Endometrial microvascular endothelial cells (primary cell): ENCODE results near the gene RBP3. TPM values are rescaled to one million over a fixed set of nuclear protein-coding genes. Genes with fewer than 3 reads are reported as not detected.

ENCODE experiments used
- in situ Hi-C: cut with HindIII; loops from 2 replicates; pipeline ENCODE4 v1.10.0; 2017; ENCODE audit warnings: low sequenced_read_pairs, low pct_unique_long_range_greater_than_20kb; ENCODE audit errors: inconsistent ontology term
- total RNA-seq: library from RNA; depleted of rRNA; stranded (reverse); fragments of >200 nt; gene quantifications from one replicate; pipeline ENCODE4 v1.2.3, GENCODE V29; 2015; ENCODE audit errors: inconsistent ontology term

Gene RBP3
- not detected for total RNA-seq

DNA sequence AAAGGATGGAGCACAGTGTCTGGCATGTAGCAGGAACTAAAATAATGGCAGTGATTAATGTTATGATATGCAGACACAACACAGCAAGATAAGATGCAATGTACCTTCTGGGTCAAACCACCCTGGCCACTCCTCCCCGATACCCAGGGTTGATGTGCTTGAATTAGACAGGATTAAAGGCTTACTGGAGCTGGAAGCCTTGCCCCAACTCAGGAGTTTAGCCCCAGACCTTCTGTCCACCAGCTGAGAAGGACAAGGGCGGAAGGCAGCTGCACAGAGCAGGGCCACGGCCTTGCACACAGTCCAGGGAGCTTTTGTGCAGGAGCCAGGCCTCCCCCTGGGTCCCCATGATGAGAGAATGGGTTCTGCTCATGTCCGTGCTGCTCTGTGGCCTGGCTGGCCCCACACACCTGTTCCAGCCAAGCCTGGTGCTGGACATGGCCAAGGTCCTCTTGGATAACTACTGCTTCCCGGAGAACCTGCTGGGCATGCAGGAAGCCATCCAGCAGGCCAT, at the start of gene RBP3:
RBP3 (plus strand) TSS at position 226 of the 514 bp plus-strand sequence; CDS start at position 348, 122 bp downstream.
- in situ Hi-C loops = no loop called here

- in situ Hi-C loops = no loop called here
These were observed 49.4 kb upstream of the RBP3 start for GRCh38 chr10:47298715-47299114.

DNA sequence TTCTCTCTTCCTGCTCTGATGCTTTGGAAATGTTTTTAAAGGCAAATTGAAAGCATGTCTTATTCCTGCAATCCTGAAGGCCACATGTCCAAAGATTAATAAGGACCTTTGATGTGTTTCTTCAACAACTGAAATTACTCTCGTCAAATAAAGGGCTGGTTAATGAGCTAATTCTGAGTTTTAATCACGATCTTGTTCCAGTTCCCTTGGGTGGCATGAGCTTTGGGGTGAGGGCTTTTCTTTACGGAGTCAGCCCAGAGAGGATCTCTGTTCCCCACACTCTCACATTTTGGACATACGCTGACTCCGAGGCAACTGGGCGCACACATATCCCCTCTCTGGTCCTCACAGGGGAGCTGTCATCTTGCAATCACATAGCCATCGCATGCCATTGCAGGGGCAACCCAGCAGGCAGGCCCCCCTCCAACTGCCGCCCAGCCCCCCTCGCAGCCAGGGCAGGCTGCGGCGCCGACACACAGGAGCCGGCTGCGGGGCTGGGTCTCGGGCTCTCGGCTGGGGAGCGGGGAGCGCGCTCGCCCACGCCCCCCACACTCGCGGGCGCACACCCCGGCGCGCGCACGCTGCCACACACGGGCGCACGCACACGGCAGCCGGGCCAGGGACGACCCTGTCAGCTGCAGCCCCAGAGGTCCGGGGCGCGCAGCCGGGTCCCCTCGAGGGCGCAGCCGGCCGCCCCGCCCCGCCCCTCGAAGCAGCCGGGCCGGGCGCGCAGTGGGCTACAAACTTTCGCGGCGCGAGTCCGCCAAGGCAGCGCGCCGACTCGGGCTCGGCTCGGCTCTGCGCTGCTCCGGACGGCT, 48.3 kb upstream of the RBP3 start, which contains the start of gene GDF10:
GDF10 (plus strand) TSS at position 587 of the 818 bp plus-strand sequence. CDS start 455 bp downstream, outside the sequence.
- in situ Hi-C loops = no loop called here

GRCh38 chr10:47300429-47300931, 47.7 kb upstream of the RBP3 start:
- in situ Hi-C loops = no loop called here

- in situ Hi-C loops = no loop called here
These were observed 46.3 kb upstream of the RBP3 start for GRCh38 chr10:47301833-47302232.

GRCh38 chr10:47303105-47303504, 45.1 kb upstream of the RBP3 start:
- in situ Hi-C loops = no loop called here

DNA sequence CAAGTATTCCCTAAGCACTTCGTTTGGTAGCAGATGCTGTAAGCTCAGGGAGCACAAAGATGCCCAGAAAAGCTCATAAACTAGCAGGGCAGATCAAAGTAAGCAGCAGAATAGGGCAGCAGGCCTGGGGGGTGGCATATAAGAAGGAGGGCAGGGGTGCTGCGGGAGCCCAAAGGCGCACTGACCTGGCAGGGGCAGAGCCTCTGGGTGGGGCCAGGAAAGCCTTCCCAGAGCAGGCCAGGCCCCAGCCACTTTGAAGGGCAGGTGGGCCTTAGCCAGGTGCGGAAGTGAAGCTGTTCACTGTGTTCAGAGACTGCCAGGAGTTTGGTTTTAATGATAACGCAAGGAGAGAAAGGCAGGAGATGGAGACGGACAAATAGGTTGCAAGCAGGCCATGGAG, 44.3 kb upstream of the RBP3 start:
- in situ Hi-C loops = no loop called here

DNA sequence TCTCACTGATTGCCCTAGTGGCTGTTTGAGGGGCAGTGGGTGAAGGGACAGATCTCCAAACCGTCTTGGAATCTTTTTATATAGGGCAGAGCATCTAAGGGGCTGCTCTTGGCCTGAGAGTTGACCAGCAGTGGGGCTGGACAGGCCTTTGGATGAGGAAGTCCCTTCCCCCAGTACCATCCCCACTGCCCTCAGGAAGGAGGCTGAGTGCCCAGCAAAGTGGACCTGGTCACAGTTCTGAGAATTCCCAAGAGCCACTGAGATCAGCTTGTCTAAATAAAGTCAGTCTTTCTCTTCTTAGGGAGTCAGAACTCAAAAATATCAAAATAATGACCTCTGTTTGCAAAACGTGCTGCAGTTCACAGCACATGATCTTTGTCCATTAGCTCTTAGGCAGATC, 42.6 kb upstream of the RBP3 start:
- in situ Hi-C loops = no loop called here

- in situ Hi-C loops = no loop called here
These were observed 41.6 kb upstream of the RBP3 start for GRCh38 chr10:47306387-47307210.

DNA sequence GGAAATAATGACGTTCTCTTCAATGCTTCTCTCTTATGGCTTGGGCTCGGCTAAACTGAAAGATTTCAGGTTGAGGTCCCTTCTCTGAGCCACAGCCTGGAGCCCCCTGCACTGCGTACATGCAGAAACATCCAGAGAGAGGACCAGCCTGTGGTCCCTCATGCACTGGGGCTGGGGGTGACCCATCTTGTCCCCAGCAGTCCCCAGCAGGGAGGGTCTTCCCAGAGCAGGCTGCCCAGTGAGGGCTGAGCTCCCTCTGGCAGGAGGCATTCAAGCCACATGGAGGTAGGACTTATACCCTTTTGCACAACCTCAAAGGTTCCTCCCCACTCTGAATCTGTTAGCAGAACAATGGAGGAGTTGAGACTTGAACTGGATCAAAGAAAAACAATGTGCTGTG, 40.8 kb upstream of the RBP3 start:
- in situ Hi-C loops = no loop called here

- in situ Hi-C loops = no loop called here
These were observed 39.4 kb upstream of the RBP3 start for GRCh38 chr10:47308775-47309174.

DNA sequence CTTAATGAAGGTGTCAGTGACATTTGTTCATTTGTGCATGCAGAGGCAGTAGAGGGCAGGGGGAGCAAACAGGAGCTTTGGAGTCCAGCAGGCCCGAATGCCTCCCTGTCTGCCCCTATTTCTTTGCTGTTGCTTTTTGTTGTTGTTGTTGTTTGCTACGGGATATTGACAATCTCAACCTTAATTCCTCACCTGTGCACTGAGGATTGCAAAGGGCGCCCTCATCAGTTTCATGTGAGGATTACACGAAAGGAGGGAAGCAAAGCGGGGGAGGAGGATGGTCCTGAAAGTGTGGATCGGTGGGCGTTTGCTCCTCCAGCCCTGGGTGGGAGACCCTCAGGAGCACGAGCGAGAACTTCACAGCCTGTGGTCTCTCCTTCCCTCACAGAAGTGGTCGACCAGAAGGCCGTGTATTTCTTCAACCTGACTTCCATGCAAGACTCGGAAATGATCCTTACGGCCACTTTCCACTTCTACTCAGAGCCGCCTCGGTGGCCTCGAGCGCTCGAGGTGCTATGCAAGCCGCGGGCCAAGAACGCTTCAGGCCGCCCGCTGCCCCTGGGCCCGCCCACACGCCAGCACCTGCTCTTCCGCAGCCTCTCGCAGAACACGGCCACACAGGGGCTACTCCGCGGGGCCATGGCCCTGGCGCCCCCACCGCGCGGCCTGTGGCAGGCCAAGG, 38.6 kb upstream of the RBP3 start:
- in situ Hi-C loops = no loop called here

DNA sequence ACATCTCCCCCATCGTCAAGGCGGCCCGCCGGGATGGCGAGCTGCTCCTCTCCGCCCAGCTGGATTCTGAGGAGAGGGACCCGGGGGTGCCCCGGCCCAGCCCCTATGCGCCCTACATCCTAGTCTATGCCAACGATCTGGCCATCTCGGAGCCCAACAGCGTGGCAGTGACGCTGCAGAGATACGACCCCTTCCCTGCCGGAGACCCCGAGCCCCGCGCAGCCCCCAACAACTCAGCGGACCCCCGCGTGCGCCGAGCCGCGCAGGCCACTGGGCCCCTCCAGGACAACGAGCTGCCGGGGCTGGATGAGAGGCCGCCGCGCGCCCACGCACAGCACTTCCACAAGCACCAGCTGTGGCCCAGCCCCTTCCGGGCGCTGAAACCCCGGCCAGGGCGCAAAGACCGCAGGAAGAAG, 38.1 kb upstream of the RBP3 start:
- in situ Hi-C loops = no loop called here

- in situ Hi-C loops = no loop called here
These were observed 36.8 kb upstream of the RBP3 start for GRCh38 chr10:47311193-47311931.

DNA sequence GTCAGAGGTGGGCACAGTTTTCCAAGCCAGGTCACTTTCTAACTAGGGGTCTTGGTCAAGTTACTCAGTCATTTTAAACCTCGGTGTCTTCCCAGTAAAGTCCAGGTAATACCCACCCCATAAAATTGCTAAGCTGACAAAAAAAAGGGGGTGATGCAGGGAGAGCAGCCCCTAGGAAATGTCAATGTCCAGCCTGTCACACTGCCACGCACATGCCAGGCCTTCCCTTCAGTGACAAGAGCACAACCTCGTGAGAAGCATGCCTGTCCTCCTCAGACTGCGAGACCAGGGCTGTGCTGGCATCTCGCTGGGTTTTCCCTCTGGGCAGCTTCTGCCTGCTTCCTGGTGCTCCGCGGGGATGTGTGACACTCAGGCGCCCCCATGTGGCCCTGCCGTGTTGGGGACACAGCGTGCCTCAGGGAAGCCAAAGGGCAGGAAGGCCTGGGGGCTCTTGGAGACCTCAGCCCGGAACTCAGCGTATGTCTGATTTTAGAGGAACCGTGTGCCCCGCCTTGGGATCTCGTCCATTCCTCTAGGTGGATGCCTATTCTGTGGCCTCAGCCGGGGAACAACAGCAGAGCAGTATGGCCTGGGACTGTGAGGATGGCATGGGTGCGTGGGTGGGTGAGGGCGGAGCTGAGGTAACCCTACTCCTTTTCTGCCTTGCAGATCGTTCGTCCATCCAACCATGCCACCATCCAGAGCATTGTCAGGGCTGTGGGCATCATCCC, 36.1 kb upstream of the RBP3 start:
- in situ Hi-C loops = no loop called here

DNA sequence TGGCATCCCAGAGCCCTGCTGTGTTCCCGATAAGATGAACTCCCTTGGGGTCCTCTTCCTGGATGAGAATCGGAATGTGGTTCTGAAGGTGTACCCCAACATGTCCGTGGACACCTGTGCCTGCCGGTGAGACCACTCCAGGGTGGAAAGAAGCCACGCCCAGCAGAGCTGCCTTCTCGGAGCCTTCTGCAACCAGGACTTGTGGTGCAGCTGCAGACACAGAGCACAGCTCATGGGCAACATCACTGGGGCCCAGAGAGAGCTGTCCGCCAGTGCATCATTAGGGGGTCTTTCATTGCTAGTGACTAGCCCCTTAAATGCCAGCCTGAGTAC, 35.5 kb upstream of the RBP3 start:
- in situ Hi-C loops = no loop called here

DNA sequence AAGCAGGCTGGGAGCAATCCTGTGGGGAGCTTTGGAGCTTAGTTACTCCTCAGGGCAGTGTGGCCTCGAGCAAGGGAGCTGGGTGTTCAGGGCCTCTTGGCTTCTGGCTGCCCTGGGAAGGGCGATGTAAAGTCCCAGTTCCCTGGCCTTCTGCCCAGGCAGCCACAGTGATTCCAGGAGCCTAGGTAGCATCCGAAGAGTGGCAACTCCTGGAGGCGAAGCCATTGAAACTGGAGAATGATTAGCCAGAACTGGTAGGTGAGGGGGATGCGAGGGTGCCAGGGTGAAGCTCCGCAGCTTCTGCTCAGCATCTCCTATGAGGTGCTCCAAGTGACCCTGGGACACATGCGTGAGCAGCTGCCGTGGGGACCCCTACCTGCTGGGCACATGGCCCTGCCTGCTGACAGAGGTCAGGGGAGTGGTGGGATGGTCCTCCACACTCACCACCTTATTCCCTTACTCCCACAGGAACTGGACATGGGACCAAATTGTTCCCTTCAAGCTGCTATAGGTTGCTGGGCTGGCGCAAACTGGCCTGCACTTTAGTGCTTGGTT, 33.7 kb upstream of the RBP3 start:
- in situ Hi-C loops = no loop called here

DNA sequence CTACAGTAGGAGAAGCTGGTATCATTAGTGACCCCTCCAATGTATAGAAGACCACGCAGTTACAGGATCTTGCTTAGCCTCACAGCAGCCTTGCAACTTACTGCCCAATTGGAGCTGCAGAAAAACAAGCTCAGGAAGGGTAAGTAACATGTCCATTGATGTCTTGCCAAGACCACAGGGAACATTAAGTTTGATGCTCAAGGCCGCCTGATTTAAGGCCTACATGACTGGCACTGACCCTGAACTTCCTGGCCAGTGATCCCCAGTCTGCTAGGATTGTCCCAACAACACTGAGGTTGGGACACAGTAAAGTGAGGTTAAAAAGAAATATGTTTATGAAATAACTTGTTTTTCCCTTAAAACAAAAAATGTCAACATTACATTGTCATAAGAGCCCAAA, 32.7 kb upstream of the RBP3 start:
- in situ Hi-C loops = no loop called here
